Spinal cord (tissue), 10 donors: Measurements from ENCODE around the gene NFIX. TPM values are rescaled to one million over a fixed set of nuclear protein-coding genes. Genes with fewer than 3 reads are reported as not detected.
A peak's percentile ranks its signal among the peaks of the same experiment; 100 is the strongest.

Experiments
- DNase-seq, 6 donors: peaks; one replicate each; pipeline versions ENCODE4 v3.0.0 to v3.0.0-alpha.2; 2013 to 2015; ENCODE audit warnings: low spot score in 6 of 6, low read depth in 4 of 6
- H3K27ac ChIP-seq: one replicate; pipeline ENCODE4 v1.5.1; 2013; ENCODE audit warnings: low read depth, low read length, control low read depth
- H3K27me3 ChIP-seq: one replicate; pipeline ENCODE4 v1.6.1; 2013; ENCODE audit warnings: low read length; ENCODE audit not compliant: control insufficient read depth, insufficient read depth
- H3K36me3 ChIP-seq: one replicate; pipeline ENCODE4 v1.6.1; 2013; ENCODE audit warnings: low read length; ENCODE audit not compliant: control insufficient read depth, insufficient read depth
- H3K4me1 ChIP-seq: one replicate; pipeline ENCODE4 v1.6.1; 2013; ENCODE audit warnings: low read length; ENCODE audit not compliant: control insufficient read depth, insufficient read depth
- H3K4me3 ChIP-seq: one replicate; pipeline ENCODE4 v1.5.1; 2013; ENCODE audit warnings: low read depth, low read length, control low read depth
- H3K9me3 ChIP-seq: one replicate; pipeline ENCODE4 v1.6.1; 2013; ENCODE audit warnings: low read length; ENCODE audit not compliant: control insufficient read depth, insufficient read depth
- WGBS: methylation state at CpG from one replicate; pipeline ENCODE4 v1.1.5; 2013; ENCODE audit warnings: missing lambda C conversion rate; ENCODE audit not compliant: insufficient coverage; 5-methylcytosine and 5-hydroxymethylcytosine counted together
- polyA plus RNA-seq, 2 donors: library from polyadenylated mRNA; unstranded; fragments of 120-200 nt; gene quantifications; one replicate each; pipeline ENCODE4 v1.2.1, GENCODE V29; 2013; ENCODE audit not compliant: insufficient read length in 2 of 2
- total RNA-seq, 2 donors: library from RNA; depleted of rRNA in 1 of 2; stranded (reverse); fragments of 120-200 nt in 1 of 2; fragments of >200 nt in 1 of 2; gene quantifications; one replicate each; pipeline versions ENCODE4 v1.2.3 to v1.2.4, GENCODE V29; 2013 to 2014
- donor health status: healthy.

The NFIX gene
- total and polyA plus RNA-seq, 4 donors, result 53.3 to 198 (median 118) TPM

- no peak for DNase-seq
- H3K27ac ChIP-seq, result peak overlapping the region; percentile 80
- H3K9me3 ChIP-seq, result no peaks in the 10 kb centered on the region
- peaks cover 78% of the 10 kb centered on the region for H3K36me3 ChIP-seq
- WGBS, result 74% methylated on average over 5 of the region's 8 CpGs
- peaks cover 84% of the 10 kb centered on the region for H3K4me1 ChIP-seq
- no peaks in the 10 kb centered on the region for H3K27me3 ChIP-seq
- H3K4me3 ChIP-seq, result no peak overlapping the region
Measured at GRCh38 chr19:13076320-13076719, 81.0 kb downstream of the NFIX start.

GRCh38 chr19:13076787-13077186 lies 81.5 kb downstream of the NFIX start:
- no peaks in the 10 kb centered on the region for H3K27me3 ChIP-seq
- no peak for DNase-seq
- peaks cover 83% of the 10 kb centered on the region for H3K36me3 ChIP-seq
- no peaks in the 10 kb centered on the region for H3K9me3 ChIP-seq
- peaks cover 84% of the 10 kb centered on the region for H3K4me1 ChIP-seq
- 37% methylated on average over 6 of the region's 6 CpGs for WGBS
- H3K27ac ChIP-seq, result peak overlapping the region; percentile 80
- no peak overlapping the region for H3K4me3 ChIP-seq

- H3K27ac ChIP-seq, result peak overlapping the region; percentile 80
- WGBS, result 19% methylated on average over 11 of the region's 11 CpGs
- no peaks in the 10 kb centered on the region for H3K9me3 ChIP-seq
- peaks cover 86% of the 10 kb centered on the region for H3K36me3 ChIP-seq
- peak in 2 of 6 donors; percentile 61 to 82 for DNase-seq
- no peaks in the 10 kb centered on the region for H3K27me3 ChIP-seq
- no peak overlapping the region for H3K4me3 ChIP-seq
- peaks cover 84% of the 10 kb centered on the region for H3K4me1 ChIP-seq
Measured at GRCh38 chr19:13077240-13077639, 82.0 kb downstream of the NFIX start.

- H3K36me3 ChIP-seq, result peaks cover 90% of the 10 kb centered on the region
- H3K27ac ChIP-seq, result peak overlapping the region; percentile 80
- no peak overlapping the region for H3K4me3 ChIP-seq
- DNase-seq, result no peak
- H3K27me3 ChIP-seq, result no peaks in the 10 kb centered on the region
- WGBS, result 67% methylated on average over 2 of the region's 10 CpGs
- H3K9me3 ChIP-seq, result no peaks in the 10 kb centered on the region
- peaks cover 84% of the 10 kb centered on the region for H3K4me1 ChIP-seq
Measured at GRCh38 chr19:13078381-13078780, 83.1 kb downstream of the NFIX start.

GRCh38 chr19:13078897-13079541 lies 83.7 kb downstream of the NFIX start:
- no peak overlapping the region for H3K4me3 ChIP-seq
- H3K4me1 ChIP-seq, result peaks cover 84% of the 10 kb centered on the region
- DNase-seq, result peak in 1 of 6 donors; percentile 72
- no peaks in the 10 kb centered on the region for H3K27me3 ChIP-seq
- peak overlapping the region; percentile 80 for H3K27ac ChIP-seq
- 53% methylated on average over 9 of the region's 12 CpGs for WGBS
- H3K36me3 ChIP-seq, result peaks cover 90% of the 10 kb centered on the region
- no peaks in the 10 kb centered on the region for H3K9me3 ChIP-seq

- Histone ChIP-seq H3K27me3 (no peaks in the 10 kb centered on the region), H3K27ac (peak overlapping the region; percentile 80), H3K4me3 (no peak overlapping the region), H3K9me3 (no peaks in the 10 kb centered on the region), H3K36me3 (peaks cover 89% of the 10 kb centered on the region), H3K4me1 (peaks cover 78% of the 10 kb centered on the region)
- 37% methylated on average over 14 of the region's 16 CpGs for WGBS
- peak in 1 of 6 donors; percentile 75 for DNase-seq
Measured at GRCh38 chr19:13079542-13079986, 84.3 kb downstream of the NFIX start.

GRCh38 chr19:13082192-13083007 lies 87.1 kb downstream of the NFIX start:
- peak overlapping the region; percentile 72 for H3K27ac ChIP-seq
- peaks cover 76% of the 10 kb centered on the region for H3K4me1 ChIP-seq
- peak in 1 of 6 donors; percentile 70 for DNase-seq
- no peak overlapping the region for H3K4me3 ChIP-seq
- H3K9me3 ChIP-seq, result no peaks in the 10 kb centered on the region
- H3K27me3 ChIP-seq, result peaks cover 2% of the 10 kb centered on the region
- peaks cover 84% of the 10 kb centered on the region for H3K36me3 ChIP-seq
- WGBS, result 27% methylated on average over 13 of the region's 14 CpGs

GRCh38 chr19:13083008-13083404 lies 87.7 kb downstream of the NFIX start:
- H3K27ac ChIP-seq, result peak overlapping the region; percentile 72

GRCh38 chr19:13083627-13084026 lies 88.4 kb downstream of the NFIX start:
- Histone ChIP-seq H3K4me3 (no peak overlapping the region), H3K27ac (peak overlapping the region; percentile 72), H3K9me3 (no peaks in the 10 kb centered on the region), H3K27me3 (peaks cover 2% of the 10 kb centered on the region), H3K36me3 (peaks cover 85% of the 10 kb centered on the region), H3K4me1 (peaks cover 67% of the 10 kb centered on the region)
- WGBS, result 53% methylated on average over 8 of the region's 9 CpGs
- DNase-seq, result no peak

More at GRCh38 chr19:13083008-13083404, 87.7 kb downstream of the NFIX start:
- DNase-seq, result no peak
- 55% methylated on average over 6 of the region's 7 CpGs for WGBS
- Histone ChIP-seq H3K36me3 (peaks cover 85% of the 10 kb centered on the region), H3K4me1 (peaks cover 70% of the 10 kb centered on the region), H3K4me3 (no peak overlapping the region), H3K27me3 (peaks cover 2% of the 10 kb centered on the region), H3K9me3 (no peaks in the 10 kb centered on the region)
